H1 (cell line): ENCODE results near the gene AIG1. TPM values are rescaled to one million over a fixed set of nuclear protein-coding genes. Genes with fewer than 3 reads are reported as not detected.

ENCODE experiments used
- CTCF ChIA-PET: fragments of 300-600 bp; sonication (Branson Sonifier 250); formaldehyde crosslinking; loops from one replicate; lab custom pipeline; 2021; ENCODE audit not compliant: partially characterized antibody; lab: Charles Lee
- POLR2A ChIA-PET: fragments of 300-600 bp; sonication (Branson Sonifier 250); formaldehyde crosslinking; loops from one replicate; lab custom pipeline; 2021; ENCODE audit warnings: inconsistent platforms; ENCODE audit not compliant: partially characterized antibody; lab: Charles Lee
- DNase-seq, 2 experiments: peaks; one replicate each; pipeline versions ENCODE4 v3.0.0 to v3.0.0-alpha.2; 2010 to 2022; ENCODE audit warnings: low spot score in 2 of 2, low read depth in 1 of 2, mixed read lengths in 1 of 2
- FAIRE-seq: peaks from 2 replicates; lab custom pipeline; 2011; peaks lifted over from hg19 to GRCh38; lab: Jason Lieb, UNC
- H2AFZ ChIP-seq: 2 replicates; pipeline ENCODE4 v1.8.1; 2012; ENCODE audit warnings: low read length, inconsistent platforms
- H2AK5ac ChIP-seq: 2 replicates; pipeline ENCODE4 v1.6.1; 2013; ENCODE audit warnings: low read depth, low read length
- H2BK120ac ChIP-seq: replicated peaks from 2 replicates; pipeline ENCODE3; 2013; ENCODE audit warnings: low read depth, low read length, inconsistent platforms
- H2BK12ac ChIP-seq: 2 replicates; pipeline ENCODE4 v1.6.1; 2013; ENCODE audit warnings: low read depth, low read length
- H2BK15ac ChIP-seq: 2 replicates; pipeline ENCODE4 v1.6.1; 2013; ENCODE audit warnings: low read length
- H2BK20ac ChIP-seq: 2 replicates; pipeline ENCODE4 v1.6.1; 2013; ENCODE audit warnings: low read length
- H2BK5ac ChIP-seq: 2 replicates; pipeline ENCODE4 v1.6.1; 2013; ENCODE audit warnings: low read depth, low read length
- H3K14ac ChIP-seq: 2 replicates; pipeline ENCODE4 v1.6.1; 2013; ENCODE audit warnings: inconsistent platforms; ENCODE audit not compliant: insufficient read length
- H3K18ac ChIP-seq: 2 replicates; pipeline ENCODE4 v1.6.1; 2013; ENCODE audit warnings: low read length; ENCODE audit errors: extremely low read depth
- H3K23ac ChIP-seq: 2 replicates; pipeline ENCODE4 v1.6.1; 2013; ENCODE audit warnings: inconsistent platforms; ENCODE audit not compliant: insufficient read length
- H3K23me2 ChIP-seq: 2 replicates; pipeline ENCODE4 v1.6.1; 2013; ENCODE audit warnings: low read depth, low read length
- H3K27ac ChIP-seq: 2 replicates; pipeline ENCODE4 v1.6.1; 2011; ENCODE audit warnings: low read depth, low read length, inconsistent platforms
- H3K27me3 ChIP-seq, 4 experiments: replicated peaks in 1 of 4; 1 replicate in 1 of 4; 2 replicates in 3 of 4; pipeline versions ENCODE4 v1.6.1 to v1.8.1; 2011 to 2013; ENCODE audit warnings: low read length in 3 of 4, mild to moderate bottlenecking in 3 of 4, inconsistent platforms in 2 of 4, mixed read lengths in 2 of 4, moderate library complexity in 1 of 4; ENCODE audit not compliant: control insufficient read depth in 3 of 4, insufficient read depth in 3 of 4; ENCODE audit errors: extremely low read depth in 1 of 4
- H3K36me3 ChIP-seq, 4 experiments: 2 replicates each; pipeline versions ENCODE4 v1.6.1 to v1.8.1; 2011 to 2013; ENCODE audit warnings: mild to moderate bottlenecking in 4 of 4, low read length in 3 of 4, moderate library complexity in 2 of 4, control low read depth in 1 of 4, inconsistent platforms in 1 of 4; ENCODE audit not compliant: insufficient read depth in 4 of 4, control insufficient read depth in 2 of 4
- H3K4ac ChIP-seq: replicated peaks from 2 replicates; pipeline ENCODE3; 2013; ENCODE audit warnings: low read length, low read depth, mixed read lengths, inconsistent platforms; ENCODE audit not compliant: insufficient read length
- H3K4me1 ChIP-seq, 4 experiments: replicated peaks in 1 of 4; 1 replicate in 1 of 4; 2 replicates in 3 of 4; pipeline versions ENCODE4 v1.6.1 to v1.8.1; 2011 to 2013; ENCODE audit warnings: low read length in 3 of 4, inconsistent platforms in 2 of 4, mixed read lengths in 1 of 4; ENCODE audit not compliant: insufficient read depth in 4 of 4, control insufficient read depth in 3 of 4
- H3K4me2 ChIP-seq, 2 experiments: 2 replicates each; pipeline versions ENCODE4 v1.6.1 to v1.8.1; 2011 to 2013; ENCODE audit warnings: low read depth in 2 of 2, low read length in 2 of 2, control low read depth in 1 of 2, inconsistent platforms in 1 of 2, mild to moderate bottlenecking in 1 of 2; ENCODE audit not compliant: insufficient read depth in 1 of 2
- H3K4me3 ChIP-seq, 4 experiments: fragments of 200-600, 300-600 bp in 1 of 4; sonication (generic), shearing (Covaris generic), sonication (Bioruptor Twin) in 1 of 4; 2 replicates each; pipeline versions ENCODE4 v1.5.1 to v1.8.1; 2011 to 2016; ENCODE audit warnings: low read length in 4 of 4, low read depth in 3 of 4, control low read depth in 2 of 4, inconsistent platforms in 2 of 4, mild to moderate bottlenecking in 2 of 4, mixed read lengths in 1 of 4, moderate library complexity in 1 of 4; ENCODE audit not compliant: insufficient read depth in 2 of 4; ENCODE audit errors: extremely low read depth in 1 of 4
- H3K56ac ChIP-seq: replicated peaks from 2 replicates; pipeline ENCODE3; 2013; ENCODE audit warnings: low read depth, mild to moderate bottlenecking, mixed read lengths, low read length, inconsistent platforms; ENCODE audit not compliant: insufficient read length
- H3K79me1 ChIP-seq: 2 replicates; pipeline ENCODE4 v1.6.1; 2013; ENCODE audit warnings: low read depth, low read length, control low read depth
- H3K79me2 ChIP-seq, 2 experiments: 2 replicates each; pipeline versions ENCODE4 v1.6.1 to v1.8.1; 2012 to 2013; ENCODE audit warnings: low read length in 2 of 2, mild to moderate bottlenecking in 2 of 2, inconsistent platforms in 1 of 2; ENCODE audit not compliant: insufficient read depth in 2 of 2, control insufficient read depth in 1 of 2
- H3K9ac ChIP-seq, 4 experiments: replicated peaks in 1 of 4; 1 replicate in 1 of 4; 2 replicates in 3 of 4; pipeline versions ENCODE4 v1.6.1 to v1.8.1; 2011 to 2013; ENCODE audit warnings: low read depth in 3 of 4, low read length in 3 of 4, control low read depth in 2 of 4, mild to moderate bottlenecking in 2 of 4, moderate library complexity in 2 of 4, inconsistent platforms in 1 of 4; ENCODE audit errors: extremely low read depth in 1 of 4
- H3K9me3 ChIP-seq, 2 experiments: 2 replicates each; pipeline versions ENCODE4 v1.6.1 to v1.8.1; 2012 to 2013; ENCODE audit warnings: mild to moderate bottlenecking in 2 of 2, moderate library complexity in 2 of 2, control low read depth in 1 of 2, inconsistent platforms in 1 of 2, low read depth in 1 of 2, low read length in 1 of 2, mixed read lengths in 1 of 2; ENCODE audit not compliant: insufficient read depth in 2 of 2
- H4K20me1 ChIP-seq, 2 experiments: replicated peaks in 1 of 2; 2 replicates each; pipeline versions ENCODE3 to v1.8.1; 2011 to 2013; ENCODE audit warnings: inconsistent platforms in 2 of 2, low read length in 2 of 2, mild to moderate bottlenecking in 1 of 2; ENCODE audit not compliant: insufficient read depth in 2 of 2, control insufficient read depth in 1 of 2
- H4K5ac ChIP-seq: 2 replicates; pipeline ENCODE4 v1.6.1; 2013; ENCODE audit warnings: low read length, low read depth, mixed read lengths, inconsistent platforms; ENCODE audit not compliant: insufficient read length
- H4K8ac ChIP-seq: 2 replicates; pipeline ENCODE4 v1.8.0; 2013; ENCODE audit warnings: mild to moderate bottlenecking, moderate library complexity, low read length, inconsistent platforms; ENCODE audit not compliant: insufficient read depth; ENCODE audit errors: extremely low read depth
- H4K91ac ChIP-seq: replicated peaks from 2 replicates; pipeline ENCODE3; 2013; ENCODE audit warnings: low read length, mixed read lengths, inconsistent platforms; ENCODE audit not compliant: insufficient read length
- EP300 ChIP-seq, 2 experiments: IDR thresholded peaks; 1 replicate in 1 of 2; 2 replicates in 1 of 2; pipeline ENCODE4 v1.6.1; 2011 to 2012; ENCODE audit warnings: low read depth in 2 of 2, low read length in 2 of 2, mild to moderate bottlenecking in 2 of 2, borderline replicate concordance in 1 of 2, inconsistent platforms in 1 of 2, moderate library complexity in 1 of 2
- WGBS, 2 experiments: shearing (Covaris generic) in 1 of 2; methylation state at CpG; one replicate each; pipeline versions ENCODE4 v1.1.6 to v1.1.7; 2013 to 2015; ENCODE audit warnings: low lambda C conversion rate in 2 of 2, mixed read lengths in 2 of 2, inconsistent platforms in 1 of 2, low coverage in 1 of 2, missing lambda C conversion rate in 1 of 2; ENCODE audit not compliant: insufficient replicate concordance in 2 of 2, insufficient coverage in 1 of 2, insufficient read length in 1 of 2; ENCODE audit errors: extremely low coverage in 1 of 2, missing lambda C conversion rate in 1 of 2; 5-methylcytosine and 5-hydroxymethylcytosine counted together
- polyA plus RNA-seq, 7 experiments: library from polyadenylated mRNA; depleted of rRNA in 3 of 7; stranded (reverse) in 5 of 7; unstranded in 2 of 7; fragments of >200 nt in 5 of 7; fragments of 200-250 nt in 2 of 7; gene quantifications; 1 replicate in 5 of 7; 2 replicates in 1 of 7; 4 replicates in 1 of 7; pipeline versions ENCODE4 v1.2.1 to v1.2.3, GENCODE V29; 2011 to 2013; ENCODE audit warnings: missing spikeins in 2 of 7, mixed read lengths in 2 of 7
- total RNA-seq: library from RNA; stranded (reverse); fragmentation: NEBNext Ultra II Directional; extraction: Animal tissue kit (Norgen Biotek cat#: 25700); gene quantifications from 2 replicates; pipeline ENCODE4 v1.2.1, GENCODE V29; 2021

AIG1 gene
- total and polyA plus RNA-seq, 2 of the 8 experiments (the other 6 are each of a cell fraction or from before 2014, with no cell fraction given): 56.6 to 58.4 TPM

GRCh38 chr6:143014764-143015163 is 45.9 kb upstream of the AIG1 start:
- H4K8ac ChIP-seq: no peak overlapping the region
- no peak overlapping the region for H3K23ac ChIP-seq
- H3K27me3 ChIP-seq: no peaks in the 10 kb centered on the region
- no peak overlapping the region for H3K4ac ChIP-seq
- no peaks in the 10 kb centered on the region for H3K9me3 ChIP-seq
- no peaks in the 10 kb centered on the region for H3K36me3 ChIP-seq
- no peak for DNase-seq
- H3K27ac ChIP-seq: no peak overlapping the region
- H2AFZ ChIP-seq: no peak overlapping the region
- POLR2A ChIA-PET: no interaction called here
- no peak overlapping the region for H2BK12ac ChIP-seq
- no peak overlapping the region for H3K9ac ChIP-seq
- H3K79me1 ChIP-seq: no peaks in the 10 kb centered on the region
- CTCF ChIA-PET: no interaction called here
- H2AK5ac ChIP-seq: no peak overlapping the region
- no peak overlapping the region for H3K56ac ChIP-seq
- no peak overlapping the region for H2BK5ac ChIP-seq
- H3K18ac ChIP-seq: no peak overlapping the region
- no peak overlapping the region for H3K14ac ChIP-seq
- WGBS, 2 experiments: 80% methylated on average over 2 of the region's 2 CpGs; no CpG with 5 or more reads in 1 of the 2 experiments
- no peak for FAIRE-seq
- no peaks in the 10 kb centered on the region for H3K4me1 ChIP-seq
- TF ChIP-seq EP300 (IDR thresholded peaks at IDR 0.05; ENCODE audit: borderline replicate concordance in 1 of 2, low read depth in 2 of 2, low read length in 2 of 2): no peak
- no peak overlapping the region for H4K5ac ChIP-seq
- no peaks in the 10 kb centered on the region for H4K20me1 ChIP-seq
- H3K4me2 ChIP-seq: no peak overlapping the region
- no peak overlapping the region for H3K4me3 ChIP-seq
- H2BK20ac ChIP-seq: no peak overlapping the region
- no peak overlapping the region for H2BK120ac ChIP-seq
- no peaks in the 10 kb centered on the region for H3K23me2 ChIP-seq
- H2BK15ac ChIP-seq: no peak overlapping the region
- H3K79me2 ChIP-seq: no peaks in the 10 kb centered on the region
- no peak overlapping the region for H4K91ac ChIP-seq
